ENCODE measurements around the gene GLTP.

DNA sequence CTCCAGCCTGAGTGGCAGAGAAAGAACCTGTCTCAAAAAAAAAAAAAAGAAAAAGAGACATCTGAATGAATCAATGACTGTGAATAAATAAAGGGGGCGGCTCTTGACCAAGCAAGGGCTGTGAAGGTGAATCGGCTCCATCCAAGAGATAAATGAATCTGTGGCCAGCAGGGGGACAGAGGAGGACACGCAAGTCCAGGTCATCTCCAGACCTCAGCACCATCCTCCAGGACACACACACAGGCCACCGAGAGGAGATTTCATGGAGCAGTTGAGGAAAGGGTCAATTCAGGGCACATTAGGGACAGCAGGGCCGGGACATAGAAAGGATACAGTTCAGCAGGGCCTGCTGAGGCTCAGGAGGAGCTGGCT, 68.7 kb downstream of the GLTP start:
- TF ChIP-seq, protein P1, sequence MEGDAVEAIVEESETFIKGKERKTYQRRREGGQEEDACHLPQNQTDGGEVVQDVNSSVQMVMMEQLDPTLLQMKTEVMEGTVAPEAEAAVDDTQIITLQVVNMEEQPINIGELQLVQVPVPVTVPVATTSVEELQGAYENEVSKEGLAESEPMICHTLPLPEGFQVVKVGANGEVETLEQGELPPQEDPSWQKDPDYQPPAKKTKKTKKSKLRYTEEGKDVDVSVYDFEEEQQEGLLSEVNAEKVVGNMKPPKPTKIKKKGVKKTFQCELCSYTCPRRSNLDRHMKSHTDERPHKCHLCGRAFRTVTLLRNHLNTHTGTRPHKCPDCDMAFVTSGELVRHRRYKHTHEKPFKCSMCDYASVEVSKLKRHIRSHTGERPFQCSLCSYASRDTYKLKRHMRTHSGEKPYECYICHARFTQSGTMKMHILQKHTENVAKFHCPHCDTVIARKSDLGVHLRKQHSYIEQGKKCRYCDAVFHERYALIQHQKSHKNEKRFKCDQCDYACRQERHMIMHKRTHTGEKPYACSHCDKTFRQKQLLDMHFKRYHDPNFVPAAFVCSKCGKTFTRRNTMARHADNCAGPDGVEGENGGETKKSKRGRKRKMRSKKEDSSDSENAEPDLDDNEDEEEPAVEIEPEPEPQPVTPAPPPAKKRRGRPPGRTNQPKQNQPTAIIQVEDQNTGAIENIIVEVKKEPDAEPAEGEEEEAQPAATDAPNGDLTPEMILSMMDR (IDR thresholded peaks at IDR 0.05) = no peak
- TF ChIP-seq POLR2AphosphoS5 (IDR thresholded peaks at IDR 0.05) = no peak
